GM13976 (cell line): ENCODE data around the gene ZFYVE16.
"Not testable (repeated sequence)": the region's sequence is repeated elsewhere in the genome, so short reads cannot be mapped to it uniquely, and the experiment has no call there.

ENCODE experiments used
- DNase-seq: peaks from one replicate; pipeline ENCODE4 v3.0.0; 2012; ENCODE audit warnings: low spot score
- CTCF ChIP-seq: IDR thresholded peaks from 2 replicates; pipeline ENCODE4 v1.5.1; 2012; ENCODE audit warnings: borderline replicate concordance, mild to moderate bottlenecking; ENCODE audit not compliant: insufficient read depth; ENCODE audit errors: extremely low read depth, missing control alignments, control extremely low read depth
- in situ Hi-C: fragments of 300-500 bp; cut with MboI; formaldehyde crosslinking; loops from one replicate; pipeline ENCODE4 v1.12.0; 2022; ENCODE audit warnings: low sequenced_read_pairs, mixed read lengths, inconsistent platforms; ENCODE audit not compliant: unreplicated experiment

Gene ZFYVE16

GRCh38 chr5:80399526-80400239 lies 8.2 kb upstream of the ZFYVE16 start:
- peak; percentile 32 for DNase-seq
- in situ Hi-C loops = no loop called here

GRCh38 chr5:80400368-80400767 lies 7.5 kb upstream of the ZFYVE16 start:
- DNase-seq, in situ Hi-C loops: not testable (repeated sequence)

More at GRCh38 chr5:80399526-80400239, 8.2 kb upstream of the ZFYVE16 start:
- no peak for TF ChIP-seq CTCF

- DNase-seq = no peak
- in situ Hi-C loops = no loop called here
- TF ChIP-seq CTCF = no peak
These were observed 4.1 kb upstream of the ZFYVE16 start for GRCh38 chr5:80403782-80404181.

GRCh38 chr5:80406980-80407734 lies 707 bp upstream of the ZFYVE16 start:
- in situ Hi-C loops = no loop called here
- TF ChIP-seq CTCF = no peak
- DNase-seq = no peak

- no peak for DNase-seq
- in situ Hi-C loops = no loop called here
- peak; percentile 7 for TF ChIP-seq CTCF
These were observed 861 bp downstream of the ZFYVE16 start for GRCh38 chr5:80408484-80409366.

- TF ChIP-seq CTCF = no peak
- no peak for DNase-seq
- in situ Hi-C loops = no loop called here
These were observed 1.6 kb downstream of the ZFYVE16 start for GRCh38 chr5:80409367-80409966.
